Right lobe of liver (tissue), 6 donors: Measurements from ENCODE around the gene APOC3. TPM values are rescaled to one million over a fixed set of nuclear protein-coding genes. Genes with fewer than 3 reads are reported as not detected.

Experiments used
- ATAC-seq, 4 donors: fragments of 200-7000 bp; cut with Tn5 transposase; one replicate each; pipeline ENCODE4 v1.9.1; 2020; ENCODE audit warnings: mild to moderate bottlenecking in 4 of 4, moderate library complexity in 4 of 4
- DNase-seq, 3 donors: peaks; one replicate each; pipeline ENCODE4 v3.0.0-alpha.2; 2020
- H3K27ac ChIP-seq, 3 donors: fragments of 200-600 bp; one replicate each; pipeline ENCODE4 v1.8.0; 2022
- H3K27me3 ChIP-seq, 2 donors: fragments of 200-600 bp; one replicate each; pipeline ENCODE4 v1.8.0; 2022
- H3K36me3 ChIP-seq, 4 donors: fragments of 200-600 bp; sonication (generic) in 1 of 4; one replicate each; pipeline versions ENCODE4 v1.5.1 to v1.8.0; 2017 to 2022; ENCODE audit warnings: control low read depth in 1 of 4
- H3K4me1 ChIP-seq, 4 donors: fragments of 200-600 bp; sonication (generic) in 1 of 4; one replicate each; pipeline versions ENCODE4 v1.5.1 to v1.8.0; 2017 to 2022; ENCODE audit warnings: control low read depth in 1 of 4
- H3K4me3 ChIP-seq, 3 donors: fragments of 200-600 bp; one replicate each; pipeline ENCODE4 v1.8.0; 2022
- H3K9me3 ChIP-seq, 4 donors: fragments of 200-600 bp; sonication (generic) in 1 of 4; one replicate each; pipeline versions ENCODE4 v1.5.1 to v1.8.0; 2017 to 2022; ENCODE audit warnings: control low read depth in 1 of 4
- CTCF ChIP-seq, 4 donors: fragments of 200-600 bp in 3 of 4; fragments of 450-650 bp in 1 of 4; IDR thresholded peaks; one replicate each; pipeline versions ENCODE4 v1.5.1 to v1.8.0; 2016 to 2022; ENCODE audit warnings: antibody characterized with exemption in 4 of 4, mild to moderate bottlenecking in 2 of 4
- POLR2A ChIP-seq: fragments of 450-650 bp; IDR thresholded peaks from one replicate; pipeline ENCODE4 v1.6.1; 2017; ENCODE audit warnings: antibody characterized with exemption, mild to moderate bottlenecking
- WGBS: methylation state at CpG from one replicate; pipeline ENCODE4 v1.1.6; 2018; ENCODE audit warnings: low coverage, low lambda C conversion rate; ENCODE audit not compliant: insufficient coverage; ENCODE audit errors: missing lambda C conversion rate; 5-methylcytosine and 5-hydroxymethylcytosine counted together
- intact Hi-C, 2 donors: fragments of 100-400 bp; cut with DNase I; formaldehyde crosslinking; loops; one replicate each; pipeline versions ENCODE4 v1.11.2 to v1.14.1; 2022
- total RNA-seq, 6 experiments: library from RNA; depleted of rRNA in 2 of 6; stranded (reverse); fragments of >200 nt in 2 of 6; fragmentation: NEBNext Ultra II Directional in 3 of 6; extraction: Animal tissue kit (Norgen Biotek cat#: 25700) in 3 of 6; gene quantifications; one replicate each; pipeline versions ENCODE4 v1.1.0 to v1.2.4, GENCODE V29; 2016 to 2023
- donor health status: DM: no; HTN: yes; CAD: no.
- donor health status: DM: no; HTN: no; CAD: no.
- donor health status: DM: no; HTN: no; CAD: no.
- donor health status: DM: no; HTN: yes; CAD: no.
- donor health status: DM: no; HTN: yes; CAD: no.

Gene APOC3
- total RNA-seq, 6 experiments from 2014 or later = 4,225 to 15,106 (median 9,815) TPM

- peak overlapping the region in 2 of 3 donors; percentile 73 to 83 for H3K27ac ChIP-seq
- DNase-seq = peak in 2 of 3 donors; percentile 61 to 65
- TF ChIP-seq CTCF (IDR thresholded peaks at IDR 0.05) = no peak
- TF ChIP-seq POLR2A = no peak
Measured at GRCh38 chr11:116790167-116791001, 39.3 kb upstream of the APOC3 start.

GRCh38 chr11:116791002-116791812, 38.5 kb upstream of the APOC3 start:
- intact Hi-C loops = loop anchor here in 1 of 2 donors (5.0 kb wide), 1 partner anchor 46 kb away; the partner anchor contains the start of gene APOA1
- DNase-seq = peak; percentile 86 to 89 (median 88)
- peaks cover 0 to 10% (median 3%) of the 10 kb centered on the region in 4 donors for H3K36me3 ChIP-seq
- H3K27ac ChIP-seq = peak overlapping the region; percentile 34 to 83 (median 73)
- H3K27me3 ChIP-seq = no peaks in the 10 kb centered on the region
- peaks cover 0 to 54% (median 5%) of the 10 kb centered on the region in 4 donors for H3K4me1 ChIP-seq
- no peaks in the 10 kb centered on the region for H3K9me3 ChIP-seq
- peak; percentile 42 to 81 (median 66) for ATAC-seq
- WGBS = 17% methylated on average over 20 of the region's 31 CpGs
- H3K4me3 ChIP-seq = peak overlapping the region; percentile 10 to 90 (median 82)
- TF ChIP-seq CTCF (IDR thresholded peaks at IDR 0.05) (peak; percentile 83 to 94 (median 92)), POLR2A (peak; percentile 40)

More at GRCh38 chr11:116790167-116791001, 39.3 kb upstream of the APOC3 start:
- H3K9me3 ChIP-seq = no peaks in the 10 kb centered on the region
- peaks cover 0 to 19% (median 8%) of the 10 kb centered on the region in 4 donors for H3K36me3 ChIP-seq
- ATAC-seq = no peak
- intact Hi-C loops = loop anchor here in 1 of 2 donors (5.0 kb wide), 1 partner anchor 47 kb away; the partner anchor contains the start of gene APOA1
- H3K4me3 ChIP-seq = peak overlapping the region; percentile 10 to 90 (median 82)
- H3K4me1 ChIP-seq = peaks cover 0 to 54% (median 5%) of the 10 kb centered on the region in 4 donors
- 29% methylated on average over 10 of the region's 53 CpGs for WGBS
- H3K27me3 ChIP-seq = no peaks in the 10 kb centered on the region

- no peak for TF ChIP-seq POLR2A
- TF ChIP-seq CTCF (IDR thresholded peaks at IDR 0.05) = no peak
- peak within 1 kb of the TSS; percentile 10 to 90 (median 82) for H3K4me3 ChIP-seq
- intact Hi-C loops = loop anchor here in 1 of 2 donors (5.0 kb wide), 1 partner anchor 46 kb away; the partner anchor contains the start of gene APOA1
- WGBS = no CpG with 5 or more reads among the region's 7 CpGs
- no peaks in the 10 kb centered on the region for H3K27me3 ChIP-seq
- peaks cover 0 to 52% (median 5%) of the 10 kb centered on the region in 4 donors for H3K4me1 ChIP-seq
- H3K27ac ChIP-seq = peak within 1 kb of the TSS; percentile 34 to 83 (median 73)
- peaks cover 0 to 7% (median 0%) of the 10 kb centered on the region in 4 donors for H3K36me3 ChIP-seq
- peak; percentile 2 to 13 (median 8) for ATAC-seq
- H3K9me3 ChIP-seq = no peaks in the 10 kb centered on the region
- DNase-seq = no peak
Measured at GRCh38 chr11:116791813-116792143, 37.9 kb upstream of the APOC3 start, which contains the start of gene APOA5. APOA5 (minus strand) TSS chr11:116791879; CDS start chr11:116791860, 19 bp downstream.
